Cardiac muscle cell (in vitro differentiated cells and primary cell): ENCODE results near the gene SLC26A3. TPM values are rescaled to one million over a fixed set of nuclear protein-coding genes. Genes with fewer than 3 reads are reported as not detected.

Source experiments
- DNase-seq, 2 donors: peaks; one replicate each; pipeline versions ENCODE4 v3.0.0 to v3.0.0-alpha.2; 2010 to 2017; ENCODE audit warnings: low read depth in 1 of 2, low spot score in 1 of 2
- H3K27ac ChIP-seq: fragments of 200-600 bp; sonication (generic); 2 replicates; pipeline ENCODE4 v1.5.1; 2016
- H3K27me3 ChIP-seq: fragments of 200-600 bp; sonication (generic); 2 replicates; pipeline ENCODE4 v1.6.0; 2016; ENCODE audit warnings: control low read depth
- H3K36me3 ChIP-seq: fragments of 200-600 bp; sonication (generic); 2 replicates; pipeline ENCODE4 v1.5.1; 2016; ENCODE audit warnings: control low read depth
- H3K4me1 ChIP-seq: fragments of 200-600 bp; sonication (generic); 2 replicates; pipeline ENCODE4 v1.8.1; 2017; ENCODE audit warnings: low read depth, mild to moderate bottlenecking, mixed run types
- H3K4me3 ChIP-seq: fragments of 200-600 bp; sonication (generic); 2 replicates; pipeline ENCODE4 v1.5.1; 2016; ENCODE audit warnings: mild to moderate bottlenecking
- H3K9me3 ChIP-seq: fragments of 200-600 bp; sonication (generic); 2 replicates; pipeline ENCODE4 v1.5.1; 2017; ENCODE audit warnings: low read depth, mild to moderate bottlenecking, control low read depth
- CTCF ChIP-seq: IDR thresholded peaks from 2 replicates; pipeline ENCODE4 v1.5.1; 2012; ENCODE audit warnings: low read depth, mild to moderate bottlenecking, low read length
- polyA plus RNA-seq: library from polyadenylated mRNA; unstranded; fragments of >200 nt; fragmentation: Nextera tagmentation; extraction: Ambion mirVana; gene quantifications from 2 replicates; pipeline ENCODE4 v1.2.1, GENCODE V29; 2016
- total RNA-seq: library from RNA; depleted of rRNA; stranded (reverse); fragments of >200 nt; gene quantifications from 2 replicates; pipeline ENCODE4 v1.2.3, GENCODE V29; 2016

The SLC26A3 gene
- total and polyA plus RNA-seq, 2 experiments from 2014 or later = 0.05 TPM; not detected in 1

- no peak overlapping the region for H3K27ac ChIP-seq
- no peaks in the 10 kb centered on the region for H3K9me3 ChIP-seq
- no peak for TF ChIP-seq CTCF
- no peak overlapping the region for H3K4me3 ChIP-seq
- no peaks in the 10 kb centered on the region for H3K4me1 ChIP-seq
- DNase-seq = no peak
- no peaks in the 10 kb centered on the region for H3K27me3 ChIP-seq
- no peaks in the 10 kb centered on the region for H3K36me3 ChIP-seq
Observed at GRCh38 chr7:107777702-107778101, 25.3 kb downstream of the SLC26A3 start.

- Histone ChIP-seq H3K36me3 (no peaks in the 10 kb centered on the region), H3K9me3 (no peaks in the 10 kb centered on the region), H3K4me3 (no peak overlapping the region), H3K27ac (no peak overlapping the region), H3K27me3 (no peaks in the 10 kb centered on the region), H3K4me1 (no peaks in the 10 kb centered on the region)
- DNase-seq = peak in 1 of 2 donors; percentile 2
- TF ChIP-seq CTCF = no peak
Observed at GRCh38 chr7:107773027-107773426, 30.0 kb downstream of the SLC26A3 start.

- no peaks in the 10 kb centered on the region for H3K36me3 ChIP-seq
- H3K27me3 ChIP-seq = no peaks in the 10 kb centered on the region
- TF ChIP-seq CTCF = no peak
- H3K4me3 ChIP-seq = no peak overlapping the region
- H3K27ac ChIP-seq = no peak overlapping the region
- no peaks in the 10 kb centered on the region for H3K9me3 ChIP-seq
- no peaks in the 10 kb centered on the region for H3K4me1 ChIP-seq
- DNase-seq = no peak
Observed at GRCh38 chr7:107768263-107768662, 34.8 kb downstream of the SLC26A3 start.

GRCh38 chr7:107767391-107767790 is 35.6 kb downstream of the SLC26A3 start:
- Histone ChIP-seq H3K36me3 (no peaks in the 10 kb centered on the region), H3K27me3 (no peaks in the 10 kb centered on the region), H3K27ac (no peak overlapping the region), H3K4me1 (no peaks in the 10 kb centered on the region), H3K9me3 (no peaks in the 10 kb centered on the region), H3K4me3 (no peak overlapping the region)
- no peak for DNase-seq
- TF ChIP-seq CTCF = no peak

GRCh38 chr7:107758667-107759066 is 44.4 kb downstream of the SLC26A3 start:
- Histone ChIP-seq H3K36me3 (peaks cover 67% of the 10 kb centered on the region), H3K9me3 (no peaks in the 10 kb centered on the region), H3K4me3 (no peak overlapping the region), H3K27ac (no peak overlapping the region), H3K27me3 (no peaks in the 10 kb centered on the region), H3K4me1 (no peaks in the 10 kb centered on the region)
- TF ChIP-seq CTCF = no peak
- DNase-seq = no peak

- no peaks in the 10 kb centered on the region for H3K4me1 ChIP-seq
- DNase-seq = no peak
- no peaks in the 10 kb centered on the region for H3K27me3 ChIP-seq
- TF ChIP-seq CTCF = peak; percentile 17
- no peak overlapping the region for H3K27ac ChIP-seq
- no peak overlapping the region for H3K4me3 ChIP-seq
- H3K9me3 ChIP-seq = no peaks in the 10 kb centered on the region
- H3K36me3 ChIP-seq = peaks cover 77% of the 10 kb centered on the region
Observed at GRCh38 chr7:107754642-107755041, 48.4 kb downstream of the SLC26A3 start.
